ENCODE measurements around the gene HBQ1. TPM values are rescaled to one million over a fixed set of nuclear protein-coding genes. Genes with fewer than 3 reads are reported as not detected.
"Not testable (repeated sequence)": the region's sequence is repeated elsewhere in the genome, so short reads cannot be mapped to it uniquely, and the experiment has no call there.

Gene HBQ1
- total RNA-seq, 1 experiment from 2014 or later: not detected

DNA sequence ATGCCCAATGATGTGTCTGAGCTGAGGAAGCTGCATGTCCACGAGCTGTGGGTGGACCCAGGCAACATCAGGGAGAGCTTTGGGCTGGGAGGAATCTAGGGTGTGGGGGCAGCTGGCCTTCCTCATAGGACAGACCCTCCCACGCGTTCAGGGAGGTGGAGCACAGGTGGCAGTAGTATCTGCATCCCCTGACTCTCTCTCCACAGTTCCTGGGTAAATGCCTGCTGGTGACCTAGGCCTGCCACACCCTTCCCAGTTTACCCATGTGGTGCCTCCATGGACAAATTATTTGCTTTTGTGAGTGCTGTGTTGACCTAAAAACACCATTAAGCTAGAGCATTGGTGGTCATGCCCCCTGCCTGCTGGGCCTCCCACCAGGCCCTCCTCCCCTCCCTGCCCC lies 11.2 kb upstream of the HBQ1 start:
- Histone ChIP-seq H3K27me3 (peaks cover 44% of the 10 kb centered on the region), H3K4me3 (no peak overlapping the region), H3K9me3 (no peaks in the 10 kb centered on the region), H3K36me3 (no peaks in the 10 kb centered on the region)
- DNase-seq: no peak

DNA sequence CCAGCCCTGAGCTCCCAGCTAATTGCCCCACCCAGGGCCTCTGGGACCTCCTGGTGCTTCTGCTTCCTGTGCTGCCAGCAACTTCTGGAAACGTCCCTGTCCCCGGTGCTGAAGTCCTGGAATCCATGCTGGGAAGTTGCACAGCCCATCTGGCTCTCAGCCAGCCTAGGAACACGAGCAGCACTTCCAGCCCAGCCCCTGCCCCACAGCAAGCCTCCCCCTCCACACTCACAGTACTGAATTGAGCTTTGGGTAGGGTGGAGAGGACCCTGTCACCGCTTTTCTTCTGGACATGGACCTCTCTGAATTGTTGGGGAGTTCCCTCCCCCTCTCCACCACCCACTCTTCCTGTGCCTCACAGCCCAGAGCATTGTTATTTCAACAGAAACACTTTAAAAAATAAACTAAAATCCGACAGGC lies 10.2 kb upstream of the HBQ1 start:
- H3K9me3 ChIP-seq, H3K36me3 ChIP-seq, H3K4me3 ChIP-seq: not testable (repeated sequence)
- peaks cover 50% of the 10 kb centered on the region for H3K27me3 ChIP-seq
- peak; percentile 66 for DNase-seq

DNA sequence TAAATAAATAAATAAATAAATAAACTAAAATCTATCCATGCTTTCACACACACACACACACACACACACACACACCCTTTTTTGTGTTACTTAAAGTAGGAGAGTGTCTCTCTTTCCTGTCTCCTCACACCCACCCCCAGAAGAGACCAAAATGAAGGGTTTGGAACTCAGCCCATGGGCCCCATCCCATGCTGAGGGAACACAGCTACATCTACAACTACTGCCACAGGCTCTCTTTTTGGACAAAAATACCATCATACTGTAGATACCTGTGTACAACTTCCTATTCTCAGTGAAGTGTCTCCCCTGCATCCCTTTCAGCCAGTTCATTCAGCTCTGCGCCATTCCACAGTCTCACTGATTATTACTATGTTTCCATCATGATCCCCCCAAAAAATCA lies 9.5 kb upstream of the HBQ1 start:
- Histone ChIP-seq H3K36me3 (no peaks in the 10 kb centered on the region), H3K4me3 (no peak overlapping the region), H3K27me3 (peaks cover 49% of the 10 kb centered on the region), H3K9me3 (no peaks in the 10 kb centered on the region)
- no peak for DNase-seq

DNA sequence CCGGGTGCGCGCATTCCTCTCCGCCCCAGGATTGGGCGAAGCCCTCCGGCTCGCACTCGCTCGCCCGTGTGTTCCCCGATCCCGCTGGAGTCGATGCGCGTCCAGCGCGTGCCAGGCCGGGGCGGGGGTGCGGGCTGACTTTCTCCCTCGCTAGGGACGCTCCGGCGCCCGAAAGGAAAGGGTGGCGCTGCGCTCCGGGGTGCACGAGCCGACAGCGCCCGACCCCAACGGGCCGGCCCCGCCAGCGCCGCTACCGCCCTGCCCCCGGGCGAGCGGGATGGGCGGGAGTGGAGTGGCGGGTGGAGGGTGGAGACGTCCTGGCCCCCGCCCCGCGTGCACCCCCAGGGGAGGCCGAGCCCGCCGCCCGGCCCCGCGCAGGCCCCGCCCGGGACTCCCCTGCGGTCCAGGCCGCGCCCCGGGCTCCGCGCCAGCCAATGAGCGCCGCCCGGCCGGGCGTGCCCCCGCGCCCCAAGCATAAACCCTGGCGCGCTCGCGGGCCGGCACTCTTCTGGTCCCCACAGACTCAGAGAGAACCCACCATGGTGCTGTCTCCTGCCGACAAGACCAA lies 7.8 kb upstream of the HBQ1 start, which contains the start of gene HBA2:
TSS of gene HBA2 (plus strand) at position 503 of the 568 bp plus-strand sequence. CDS start at position 540, 37 bp downstream.
- H3K9me3 ChIP-seq, DNase-seq, H3K36me3 ChIP-seq, H3K4me3 ChIP-seq: not testable (repeated sequence)
- H3K27me3 ChIP-seq: peaks cover 37% of the 10 kb centered on the region

DNA sequence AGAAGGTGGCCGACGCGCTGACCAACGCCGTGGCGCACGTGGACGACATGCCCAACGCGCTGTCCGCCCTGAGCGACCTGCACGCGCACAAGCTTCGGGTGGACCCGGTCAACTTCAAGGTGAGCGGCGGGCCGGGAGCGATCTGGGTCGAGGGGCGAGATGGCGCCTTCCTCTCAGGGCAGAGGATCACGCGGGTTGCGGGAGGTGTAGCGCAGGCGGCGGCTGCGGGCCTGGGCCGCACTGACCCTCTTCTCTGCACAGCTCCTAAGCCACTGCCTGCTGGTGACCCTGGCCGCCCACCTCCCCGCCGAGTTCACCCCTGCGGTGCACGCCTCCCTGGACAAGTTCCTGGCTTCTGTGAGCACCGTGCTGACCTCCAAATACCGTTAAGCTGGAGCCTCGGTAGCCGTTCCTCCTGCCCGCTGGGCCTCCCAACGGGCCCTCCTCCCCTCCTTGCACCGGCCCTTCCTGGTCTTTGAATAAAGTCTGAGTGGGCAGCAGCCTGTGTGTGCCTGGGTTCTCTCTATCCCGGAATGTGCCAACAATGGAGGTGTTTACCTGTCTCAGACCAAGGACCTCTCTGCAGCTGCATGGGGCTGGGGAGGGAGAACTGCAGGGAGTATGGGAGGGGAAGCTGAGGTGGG lies 6.9 kb upstream of the HBQ1 start:
- not testable (repeated sequence) for DNase-seq, H3K9me3 ChIP-seq, H3K4me3 ChIP-seq, H3K36me3 ChIP-seq
- peaks cover 45% of the 10 kb centered on the region for H3K27me3 ChIP-seq

DNA sequence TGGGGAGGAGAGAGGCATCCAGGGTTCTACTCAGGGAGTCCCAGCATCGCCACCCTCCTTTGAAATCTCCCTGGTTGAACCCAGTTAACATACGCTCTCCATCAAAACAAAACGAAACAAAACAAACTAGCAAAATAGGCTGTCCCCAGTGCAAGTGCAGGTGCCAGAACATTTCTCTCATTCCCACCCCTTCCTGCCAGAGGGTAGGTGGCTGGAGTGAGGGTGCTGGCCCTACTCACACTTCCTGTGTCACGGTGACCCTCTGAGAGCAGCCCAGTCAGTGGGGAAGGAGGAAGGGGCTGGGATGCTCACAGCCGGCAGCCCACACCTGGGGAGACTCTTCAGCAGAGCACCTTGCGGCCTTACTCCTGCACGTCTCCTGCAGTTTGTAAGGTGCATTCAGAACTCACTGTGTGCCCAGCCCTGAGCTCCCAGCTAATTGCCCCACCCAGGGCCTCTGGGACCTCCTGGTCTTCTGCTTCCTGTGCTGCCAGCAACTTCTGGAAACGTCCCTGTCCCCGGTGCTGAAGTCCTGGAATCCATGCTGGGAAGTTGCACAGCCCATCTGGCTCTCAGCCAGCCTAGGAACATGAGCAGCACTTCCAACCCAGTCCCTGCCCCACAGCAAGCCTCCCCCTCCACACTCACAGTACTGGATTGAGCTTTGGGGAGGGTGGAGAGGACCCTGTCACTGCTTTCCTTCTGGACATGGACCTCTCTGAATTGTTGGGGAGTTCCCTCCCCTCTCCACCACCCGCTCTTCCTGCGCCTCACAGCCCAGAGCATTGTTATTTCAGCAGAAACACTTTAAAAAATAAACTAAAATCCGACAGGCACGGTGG lies 6.1 kb upstream of the HBQ1 start:
- H3K9me3 ChIP-seq, H3K36me3 ChIP-seq, H3K4me3 ChIP-seq: not testable (repeated sequence)
- H3K27me3 ChIP-seq: peaks cover 53% of the 10 kb centered on the region
- peak; percentile 46 for DNase-seq

DNA sequence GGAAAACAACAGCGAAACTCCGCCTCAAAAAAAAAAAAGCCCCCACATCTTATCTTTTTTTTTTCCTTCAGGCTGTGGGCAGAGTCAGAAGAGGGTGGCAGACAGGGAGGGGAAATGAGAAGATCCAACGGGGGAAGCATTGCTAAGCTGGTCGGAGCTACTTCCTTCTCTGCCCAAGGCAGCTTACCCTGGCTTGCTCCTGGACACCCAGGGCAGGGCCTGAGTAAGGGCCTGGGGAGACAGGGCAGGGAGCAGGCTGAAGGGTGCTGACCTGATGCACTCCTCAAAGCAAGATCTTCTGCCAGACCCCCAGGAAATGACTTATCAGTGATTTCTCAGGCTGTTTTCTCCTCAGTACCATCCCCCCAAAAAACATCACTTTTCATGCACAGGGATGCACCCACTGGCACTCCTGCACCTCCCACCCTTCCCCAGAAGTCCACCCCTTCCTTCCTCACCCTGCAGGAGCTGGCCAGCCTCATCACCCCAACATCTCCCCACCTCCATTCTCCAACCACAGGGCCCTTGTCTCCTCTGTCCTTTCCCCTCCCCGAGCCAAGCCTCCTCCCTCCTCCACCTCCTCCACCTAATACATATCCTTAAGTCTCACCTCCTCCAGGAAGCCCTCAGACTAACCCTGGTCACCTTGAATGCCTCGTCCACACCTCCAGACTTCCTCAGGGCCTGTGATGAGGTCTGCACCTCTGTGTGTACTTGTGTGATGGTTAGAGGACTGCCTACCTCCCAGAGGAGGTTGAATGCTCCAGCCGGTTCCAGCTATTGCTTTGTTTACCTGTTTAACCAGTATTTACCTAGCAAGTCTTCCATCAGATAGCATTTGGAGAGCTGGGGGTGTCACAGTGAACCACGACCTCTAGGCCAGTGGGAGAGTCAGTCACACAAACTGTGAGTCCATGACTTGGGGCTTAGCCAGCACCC lies 5.0 kb upstream of the HBQ1 start:
- H3K36me3 ChIP-seq: no peaks in the 10 kb centered on the region
- no peak overlapping the region for H3K4me3 ChIP-seq
- H3K9me3 ChIP-seq: no peaks in the 10 kb centered on the region
- no peak for DNase-seq
- peaks cover 63% of the 10 kb centered on the region for H3K27me3 ChIP-seq

DNA sequence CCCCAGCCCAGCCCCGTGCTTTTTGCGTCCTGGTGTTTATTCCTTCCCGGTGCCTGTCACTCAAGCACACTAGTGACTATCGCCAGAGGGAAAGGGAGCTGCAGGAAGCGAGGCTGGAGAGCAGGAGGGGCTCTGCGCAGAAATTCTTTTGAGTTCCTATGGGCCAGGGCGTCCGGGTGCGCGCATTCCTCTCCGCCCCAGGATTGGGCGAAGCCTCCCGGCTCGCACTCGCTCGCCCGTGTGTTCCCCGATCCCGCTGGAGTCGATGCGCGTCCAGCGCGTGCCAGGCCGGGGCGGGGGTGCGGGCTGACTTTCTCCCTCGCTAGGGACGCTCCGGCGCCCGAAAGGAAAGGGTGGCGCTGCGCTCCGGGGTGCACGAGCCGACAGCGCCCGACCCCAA lies 4.3 kb upstream of the HBQ1 start:
- H3K27me3 ChIP-seq: peaks cover 65% of the 10 kb centered on the region
- not testable (repeated sequence) for H3K36me3 ChIP-seq, DNase-seq, H3K9me3 ChIP-seq, H3K4me3 ChIP-seq

DNA sequence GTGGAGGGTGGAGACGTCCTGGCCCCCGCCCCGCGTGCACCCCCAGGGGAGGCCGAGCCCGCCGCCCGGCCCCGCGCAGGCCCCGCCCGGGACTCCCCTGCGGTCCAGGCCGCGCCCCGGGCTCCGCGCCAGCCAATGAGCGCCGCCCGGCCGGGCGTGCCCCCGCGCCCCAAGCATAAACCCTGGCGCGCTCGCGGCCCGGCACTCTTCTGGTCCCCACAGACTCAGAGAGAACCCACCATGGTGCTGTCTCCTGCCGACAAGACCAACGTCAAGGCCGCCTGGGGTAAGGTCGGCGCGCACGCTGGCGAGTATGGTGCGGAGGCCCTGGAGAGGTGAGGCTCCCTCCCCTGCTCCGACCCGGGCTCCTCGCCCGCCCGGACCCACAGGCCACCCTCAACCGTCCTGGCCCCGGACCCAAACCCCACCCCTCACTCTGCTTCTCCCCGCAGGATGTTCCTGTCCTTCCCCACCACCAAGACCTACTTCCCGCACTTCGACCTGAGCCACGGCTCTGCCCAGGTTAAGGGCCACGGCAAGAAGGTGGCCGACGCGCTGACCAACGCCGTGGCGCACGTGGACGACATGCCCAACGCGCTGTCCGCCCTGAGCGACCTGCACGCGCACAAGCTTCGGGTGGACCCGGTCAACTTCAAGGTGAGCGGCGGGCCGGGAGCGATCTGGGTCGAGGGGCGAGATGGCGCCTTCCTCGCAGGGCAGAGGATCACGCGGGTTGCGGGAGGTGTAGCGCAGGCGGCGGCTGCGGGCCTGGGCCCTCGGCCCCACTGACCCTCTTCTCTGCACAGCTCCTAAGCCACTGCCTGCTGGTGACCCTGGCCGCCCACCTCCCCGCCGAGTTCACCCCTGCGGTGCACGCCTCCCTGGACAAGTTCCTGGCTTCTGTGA lies 3.5 kb upstream of the HBQ1 start, which contains the start of gene HBA1:
TSS of gene HBA1 (plus strand) at position 204 of the 906 bp plus-strand sequence. CDS start at position 241, 37 bp downstream.
- H3K9me3 ChIP-seq, DNase-seq, H3K36me3 ChIP-seq, H3K4me3 ChIP-seq: not testable (repeated sequence)
- peaks cover 61% of the 10 kb centered on the region for H3K27me3 ChIP-seq

DNA sequence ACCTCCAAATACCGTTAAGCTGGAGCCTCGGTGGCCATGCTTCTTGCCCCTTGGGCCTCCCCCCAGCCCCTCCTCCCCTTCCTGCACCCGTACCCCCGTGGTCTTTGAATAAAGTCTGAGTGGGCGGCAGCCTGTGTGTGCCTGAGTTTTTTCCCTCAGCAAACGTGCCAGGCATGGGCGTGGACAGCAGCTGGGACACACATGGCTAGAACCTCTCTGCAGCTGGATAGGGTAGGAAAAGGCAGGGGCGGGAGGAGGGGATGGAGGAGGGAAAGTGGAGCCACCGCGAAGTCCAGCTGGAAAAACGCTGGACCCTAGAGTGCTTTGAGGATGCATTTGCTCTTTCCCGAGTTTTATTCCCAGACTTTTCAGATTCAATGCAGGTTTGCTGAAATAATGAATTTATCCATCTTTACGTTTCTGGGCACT lies 2.9 kb upstream of the HBQ1 start:
- no peak for DNase-seq
- H3K27me3 ChIP-seq: peaks cover 59% of the 10 kb centered on the region

DNA sequence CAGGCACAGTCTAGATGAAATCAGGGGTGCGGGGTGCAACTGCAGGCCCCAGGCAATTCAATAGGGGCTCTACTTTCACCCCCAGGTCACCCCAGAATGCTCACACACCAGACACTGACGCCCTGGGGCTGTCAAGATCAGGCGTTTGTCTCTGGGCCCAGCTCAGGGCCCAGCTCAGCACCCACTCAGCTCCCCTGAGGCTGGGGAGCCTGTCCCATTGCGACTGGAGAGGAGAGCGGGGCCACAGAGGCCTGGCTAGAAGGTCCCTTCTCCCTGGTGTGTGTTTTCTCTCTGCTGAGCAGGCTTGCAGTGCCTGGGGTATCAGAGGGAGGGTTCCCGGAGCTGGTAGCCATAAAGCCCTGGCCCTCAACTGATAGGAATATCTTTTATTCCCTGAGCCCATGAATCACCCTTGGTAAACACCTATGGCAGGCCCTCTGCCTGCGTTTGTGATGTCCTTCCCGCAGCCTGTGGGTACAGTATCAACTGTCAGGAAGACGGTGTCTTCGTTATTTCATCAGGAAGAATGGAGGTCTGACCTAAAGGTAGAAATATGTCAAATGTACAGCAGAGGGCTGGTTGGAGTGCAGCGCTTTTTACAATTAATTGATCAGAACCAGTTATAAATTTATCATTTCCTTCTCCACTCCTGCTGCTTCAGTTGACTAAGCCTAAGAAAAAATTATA lies 2.1 kb upstream of the HBQ1 start:
- Histone ChIP-seq H3K4me3 (no peak overlapping the region), H3K27me3 (peaks cover 59% of the 10 kb centered on the region), H3K36me3 (0 out of 2 replicates have a peak, but pooled peaks cover 5% of the 10 kb centered on the region), H3K9me3 (no peaks in the 10 kb centered on the region)
- no peak for DNase-seq

More for the DNA sequence above, 2.9 kb upstream of the HBQ1 start:
- Histone ChIP-seq H3K9me3 (no peaks in the 10 kb centered on the region), H3K4me3 (no peak overlapping the region), H3K36me3 (0 out of 2 replicates have a peak, but pooled peaks cover 5% of the 10 kb centered on the region)

DNA sequence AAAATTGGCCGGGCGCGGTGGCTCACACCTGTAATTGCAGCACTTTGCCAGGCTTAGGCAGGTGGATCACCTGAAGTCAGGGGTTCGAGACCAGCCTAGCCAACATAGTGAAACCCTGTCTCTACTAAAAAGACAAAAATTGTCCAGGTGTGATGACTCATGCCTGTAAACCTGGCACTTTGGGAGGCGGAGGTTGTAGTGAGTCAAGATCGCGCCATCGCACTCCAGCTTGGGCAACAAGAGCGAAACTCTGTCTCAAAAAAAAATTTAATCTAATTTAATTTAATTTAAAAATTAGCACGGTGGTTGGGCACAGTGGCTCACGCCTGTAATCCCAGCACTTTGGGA lies 1.6 kb upstream of the HBQ1 start:
- H3K36me3 ChIP-seq: 0 out of 2 replicates have a peak, but pooled peaks cover 5% of the 10 kb centered on the region
- DNase-seq: no peak
- no peaks in the 10 kb centered on the region for H3K9me3 ChIP-seq
- peaks cover 55% of the 10 kb centered on the region for H3K27me3 ChIP-seq
- no peak overlapping the region for H3K4me3 ChIP-seq

DNA sequence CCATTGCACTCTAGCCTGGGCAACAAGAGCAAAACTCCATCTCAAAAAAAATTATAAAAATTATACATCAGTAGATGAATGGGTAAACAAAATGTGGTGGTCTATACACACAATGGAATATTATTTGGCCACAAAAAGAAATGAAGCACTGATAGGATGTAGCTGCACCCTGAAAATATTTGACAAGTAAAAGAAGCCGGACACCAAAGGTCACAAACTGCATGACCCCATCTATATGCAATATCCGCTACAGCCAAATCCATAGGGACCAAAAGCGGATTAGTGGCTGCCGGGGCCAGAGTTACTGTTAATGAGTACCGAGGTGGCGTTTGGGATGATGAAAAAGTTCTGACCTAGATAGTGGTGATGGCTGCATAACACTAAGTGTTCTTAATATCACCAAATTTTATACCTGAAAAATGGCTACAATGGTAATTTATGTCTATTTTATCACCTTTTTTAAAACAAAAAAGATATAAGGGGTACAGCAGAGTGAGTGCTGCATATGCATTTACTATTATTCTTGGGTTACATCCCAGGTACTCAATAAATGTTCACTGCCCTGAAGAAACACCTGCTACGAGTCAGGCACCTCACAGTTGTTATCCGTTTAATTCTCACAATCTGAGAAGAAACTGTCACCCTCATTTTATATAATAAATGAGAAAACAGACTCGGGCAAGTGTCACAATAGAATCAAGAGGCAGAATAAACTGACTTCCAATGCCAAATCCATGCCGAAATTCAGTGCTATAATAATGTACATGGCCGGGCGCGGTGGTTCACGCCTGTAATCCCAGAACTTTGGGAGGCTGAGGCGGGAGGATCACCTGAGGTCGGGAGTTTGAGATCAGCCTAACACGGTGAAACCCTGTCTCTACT lies 807 bp upstream of the HBQ1 start:
- peaks cover 53% of the 10 kb centered on the region for H3K27me3 ChIP-seq
- no peak overlapping the region for H3K4me3 ChIP-seq
- peaks cover 8% of the 10 kb centered on the region for H3K36me3 ChIP-seq
- H3K9me3 ChIP-seq: no peaks in the 10 kb centered on the region
- DNase-seq: no peak

Measured in MG63 (cell line).